WERI-Rb-1 (cell line): ENCODE data around the gene PDE4B.

Source experiments
- DNase-seq: peaks from one replicate; pipeline ENCODE4 v3.0.0-alpha.2; 2020
- H3K27ac ChIP-seq: fragments of 250-450 bp; sonication (Bioruptor Pico); 2 replicates; pipeline ENCODE4 v1.5.1; 2020; ENCODE audit warnings: mild to moderate bottlenecking, moderate library complexity
- H3K27me3 ChIP-seq: fragments of 250-450 bp; sonication (Bioruptor Pico); 2 replicates; pipeline ENCODE4 v1.5.1; 2021; ENCODE audit warnings: mild to moderate bottlenecking, low read depth, moderate library complexity; ENCODE audit not compliant: insufficient read depth, severe bottlenecking
- H3K36me3 ChIP-seq: fragments of 250-450 bp; sonication (Bioruptor Pico); 2 replicates; pipeline ENCODE4 v1.5.1; 2020; ENCODE audit warnings: mild to moderate bottlenecking, moderate library complexity
- H3K4me3 ChIP-seq: 2 replicates; pipeline ENCODE4 v1.5.1; 2011; ENCODE audit warnings: low read depth, mild to moderate bottlenecking, control low read depth, low read length
- H3K9me3 ChIP-seq: fragments of 250-450 bp; sonication (Bioruptor Pico); 2 replicates; pipeline ENCODE4 v1.5.1; 2021; ENCODE audit warnings: mild to moderate bottlenecking, moderate library complexity; ENCODE audit not compliant: severe bottlenecking
- TF ChIP-seq, protein P1 (sequence below): IDR thresholded peaks from 2 replicates; pipeline ENCODE4 v1.5.1; 2011; ENCODE audit warnings: low read depth, mild to moderate bottlenecking, control low read depth, inconsistent platforms, low read length

The PDE4B gene

DNA sequence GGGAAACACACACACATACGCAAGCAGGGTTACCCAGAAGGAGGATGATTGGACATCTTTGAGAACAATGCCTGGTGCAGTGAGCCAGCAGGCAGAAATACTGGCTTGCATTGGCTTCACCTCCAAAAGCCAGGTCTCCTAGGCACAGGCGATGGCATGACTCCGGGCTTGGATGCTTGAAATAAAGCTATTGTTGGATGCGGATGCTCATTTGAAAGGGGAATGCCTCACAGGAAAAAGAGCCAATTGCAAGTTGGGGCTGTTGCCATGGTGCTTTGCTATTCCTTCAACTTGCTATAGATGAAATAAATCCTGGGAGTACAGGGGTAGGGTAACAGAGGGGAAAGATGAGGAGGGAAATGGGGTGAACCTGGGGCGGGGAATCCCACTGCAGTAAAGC lies 560.6 kb downstream of the PDE4B start:
- H3K27me3 ChIP-seq, result no peaks in the 10 kb centered on the region
- TF ChIP-seq, protein P1, sequence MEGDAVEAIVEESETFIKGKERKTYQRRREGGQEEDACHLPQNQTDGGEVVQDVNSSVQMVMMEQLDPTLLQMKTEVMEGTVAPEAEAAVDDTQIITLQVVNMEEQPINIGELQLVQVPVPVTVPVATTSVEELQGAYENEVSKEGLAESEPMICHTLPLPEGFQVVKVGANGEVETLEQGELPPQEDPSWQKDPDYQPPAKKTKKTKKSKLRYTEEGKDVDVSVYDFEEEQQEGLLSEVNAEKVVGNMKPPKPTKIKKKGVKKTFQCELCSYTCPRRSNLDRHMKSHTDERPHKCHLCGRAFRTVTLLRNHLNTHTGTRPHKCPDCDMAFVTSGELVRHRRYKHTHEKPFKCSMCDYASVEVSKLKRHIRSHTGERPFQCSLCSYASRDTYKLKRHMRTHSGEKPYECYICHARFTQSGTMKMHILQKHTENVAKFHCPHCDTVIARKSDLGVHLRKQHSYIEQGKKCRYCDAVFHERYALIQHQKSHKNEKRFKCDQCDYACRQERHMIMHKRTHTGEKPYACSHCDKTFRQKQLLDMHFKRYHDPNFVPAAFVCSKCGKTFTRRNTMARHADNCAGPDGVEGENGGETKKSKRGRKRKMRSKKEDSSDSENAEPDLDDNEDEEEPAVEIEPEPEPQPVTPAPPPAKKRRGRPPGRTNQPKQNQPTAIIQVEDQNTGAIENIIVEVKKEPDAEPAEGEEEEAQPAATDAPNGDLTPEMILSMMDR, result no peak
- H3K27ac ChIP-seq, result no peak overlapping the region
- DNase-seq, result no peak
- H3K9me3 ChIP-seq, result no peaks in the 10 kb centered on the region
- no peak overlapping the region for H3K4me3 ChIP-seq
- no peaks in the 10 kb centered on the region for H3K36me3 ChIP-seq

DNA sequence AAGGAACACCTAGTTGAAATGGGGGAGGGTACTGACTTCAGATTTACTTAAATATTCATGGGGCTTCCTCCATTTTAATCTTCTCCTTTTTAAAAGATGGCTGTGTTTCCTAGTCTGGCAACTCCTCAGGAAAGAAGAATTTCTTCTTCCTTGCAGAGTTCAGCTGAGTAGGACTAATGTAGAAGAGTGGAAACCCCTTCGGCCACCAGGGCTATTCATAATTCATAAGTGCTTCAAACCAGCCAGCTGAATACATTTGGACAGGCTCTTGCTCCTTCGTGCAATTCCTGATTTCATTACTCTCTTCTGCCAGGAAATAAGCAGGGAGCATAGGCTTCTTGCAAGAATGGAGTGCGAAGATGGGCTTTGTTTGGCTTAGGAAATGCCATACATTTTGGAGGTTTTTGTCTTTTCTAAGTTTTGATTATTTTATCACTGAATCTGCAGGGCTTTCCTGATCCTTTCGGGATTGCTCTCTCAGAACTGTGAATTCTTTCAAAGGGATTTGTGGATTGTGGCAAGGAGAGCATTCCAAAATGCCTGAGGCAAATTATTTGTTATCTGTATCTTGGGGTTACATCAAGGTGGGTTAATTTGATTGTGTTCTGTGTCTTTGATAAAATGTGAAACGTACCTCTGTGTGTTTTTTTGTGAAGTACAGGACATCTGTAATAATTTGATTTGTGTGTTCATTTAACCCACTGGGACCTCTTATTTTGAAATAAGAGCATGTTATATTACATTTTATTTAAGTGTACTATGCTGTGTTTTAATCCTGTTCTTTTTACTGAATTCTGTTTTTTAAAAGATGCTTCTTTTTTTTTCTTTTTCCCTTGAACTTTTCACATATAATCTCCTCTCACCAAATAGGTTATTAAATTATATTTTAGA lies 561.9 kb downstream of the PDE4B start:
- TF ChIP-seq, protein P1, result no peak
- DNase-seq, result no peak
- no peak overlapping the region for H3K4me3 ChIP-seq
- H3K27ac ChIP-seq, result no peak overlapping the region
- H3K36me3 ChIP-seq, result no peaks in the 10 kb centered on the region
- H3K9me3 ChIP-seq, result no peaks in the 10 kb centered on the region
- no peaks in the 10 kb centered on the region for H3K27me3 ChIP-seq

- DNase-seq, result no peak
- Histone ChIP-seq H3K4me3 (no peak overlapping the region), H3K36me3 (no peaks in the 10 kb centered on the region), H3K27ac (no peak overlapping the region), H3K9me3 (no peaks in the 10 kb centered on the region), H3K27me3 (no peaks in the 10 kb centered on the region)
- TF ChIP-seq, protein P1, result no peak
These were observed 563.1 kb downstream of the PDE4B start for GRCh38 chr1:66355756-66356155.

- DNase-seq, result no peak
- TF ChIP-seq, protein P1, result no peak
- Histone ChIP-seq H3K27me3 (no peaks in the 10 kb centered on the region), H3K4me3 (no peak overlapping the region), H3K9me3 (no peaks in the 10 kb centered on the region), H3K36me3 (no peaks in the 10 kb centered on the region), H3K27ac (no peak overlapping the region)
These were observed 563.9 kb downstream of the PDE4B start for GRCh38 chr1:66356605-66357004.

- Histone ChIP-seq H3K4me3 (no peak overlapping the region), H3K27me3 (no peaks in the 10 kb centered on the region), H3K27ac (no peak overlapping the region), H3K36me3 (no peaks in the 10 kb centered on the region), H3K9me3 (no peaks in the 10 kb centered on the region)
- no peak for DNase-seq
- TF ChIP-seq, protein P1, result no peak
These were observed 564.3 kb downstream of the PDE4B start for GRCh38 chr1:66357021-66357420.
